Ectodermal cell (in vitro differentiated cells): Measurements from ENCODE around the gene PIGN. TPM values are rescaled to one million over a fixed set of nuclear protein-coding genes. Genes with fewer than 3 reads are reported as not detected.

Experiments
- H3K27ac ChIP-seq: 2 replicates; pipeline ENCODE4 v1.7.0; 2013; ENCODE audit warnings: mild to moderate bottlenecking, low read depth, low read length; ENCODE audit not compliant: insufficient read depth, poor library complexity, severe bottlenecking
- H3K27me3 ChIP-seq: 2 replicates; pipeline ENCODE4 v1.7.0; 2013; ENCODE audit warnings: mild to moderate bottlenecking, low read length; ENCODE audit not compliant: insufficient read depth, control insufficient read depth, poor library complexity, severe bottlenecking
- H3K36me3 ChIP-seq: one replicate; pipeline ENCODE4 v1.7.0; 2013; ENCODE audit warnings: low read length; ENCODE audit not compliant: control insufficient read depth, insufficient read depth
- H3K4me1 ChIP-seq: one replicate; pipeline ENCODE4 v1.7.0; 2013; ENCODE audit warnings: low read length; ENCODE audit not compliant: control insufficient read depth, insufficient read depth
- H3K4me3 ChIP-seq: 2 replicates; pipeline ENCODE4 v1.7.0; 2013; ENCODE audit warnings: low read depth, low read length, control low read depth; ENCODE audit not compliant: insufficient read depth
- H3K9me3 ChIP-seq: 2 replicates; pipeline ENCODE4 v1.7.0; 2013; ENCODE audit warnings: mild to moderate bottlenecking, low read length, moderate library complexity; ENCODE audit not compliant: control insufficient read depth
- WGBS, 2 experiments: methylation state at CpG; one replicate each; pipeline ENCODE4 v1.1.7; 2013; ENCODE audit warnings: missing lambda C conversion rate in 2 of 2; 5-methylcytosine and 5-hydroxymethylcytosine counted together
- polyA plus RNA-seq, 4 experiments: library from polyadenylated mRNA; stranded (reverse); fragments of 50-300 nt; gene quantifications; one replicate each; pipeline ENCODE4 v1.2.3, GENCODE V29; 2013

PIGN gene, protein sequence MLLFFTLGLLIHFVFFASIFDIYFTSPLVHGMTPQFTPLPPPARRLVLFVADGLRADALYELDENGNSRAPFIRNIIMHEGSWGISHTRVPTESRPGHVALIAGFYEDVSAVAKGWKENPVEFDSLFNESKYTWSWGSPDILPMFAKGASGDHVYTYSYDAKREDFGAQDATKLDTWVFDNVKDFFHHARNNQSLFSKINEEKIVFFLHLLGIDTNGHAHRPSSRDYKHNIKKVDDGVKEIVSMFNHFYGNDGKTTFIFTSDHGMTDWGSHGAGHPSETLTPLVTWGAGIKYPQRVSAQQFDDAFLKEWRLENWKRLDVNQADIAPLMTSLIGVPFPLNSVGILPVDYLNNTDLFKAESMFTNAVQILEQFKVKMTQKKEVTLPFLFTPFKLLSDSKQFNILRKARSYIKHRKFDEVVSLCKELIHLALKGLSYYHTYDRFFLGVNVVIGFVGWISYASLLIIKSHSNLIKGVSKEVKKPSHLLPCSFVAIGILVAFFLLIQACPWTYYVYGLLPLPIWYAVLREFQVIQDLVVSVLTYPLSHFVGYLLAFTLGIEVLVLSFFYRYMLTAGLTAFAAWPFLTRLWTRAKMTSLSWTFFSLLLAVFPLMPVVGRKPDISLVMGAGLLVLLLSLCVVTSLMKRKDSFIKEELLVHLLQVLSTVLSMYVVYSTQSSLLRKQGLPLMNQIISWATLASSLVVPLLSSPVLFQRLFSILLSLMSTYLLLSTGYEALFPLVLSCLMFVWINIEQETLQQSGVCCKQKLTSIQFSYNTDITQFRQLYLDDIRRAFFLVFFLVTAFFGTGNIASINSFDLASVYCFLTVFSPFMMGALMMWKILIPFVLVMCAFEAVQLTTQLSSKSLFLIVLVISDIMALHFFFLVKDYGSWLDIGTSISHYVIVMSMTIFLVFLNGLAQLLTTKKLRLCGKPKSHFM
- 22.1 TPM for polyA plus RNA-seq (2013, experiment 1 of 4)
- polyA plus RNA-seq (2013, experiment 2 of 4): 22.4 TPM
- polyA plus RNA-seq (2013, experiment 3 of 4): 18.4 TPM
- polyA plus RNA-seq (2013, experiment 4 of 4): 17.6 TPM

DNA sequence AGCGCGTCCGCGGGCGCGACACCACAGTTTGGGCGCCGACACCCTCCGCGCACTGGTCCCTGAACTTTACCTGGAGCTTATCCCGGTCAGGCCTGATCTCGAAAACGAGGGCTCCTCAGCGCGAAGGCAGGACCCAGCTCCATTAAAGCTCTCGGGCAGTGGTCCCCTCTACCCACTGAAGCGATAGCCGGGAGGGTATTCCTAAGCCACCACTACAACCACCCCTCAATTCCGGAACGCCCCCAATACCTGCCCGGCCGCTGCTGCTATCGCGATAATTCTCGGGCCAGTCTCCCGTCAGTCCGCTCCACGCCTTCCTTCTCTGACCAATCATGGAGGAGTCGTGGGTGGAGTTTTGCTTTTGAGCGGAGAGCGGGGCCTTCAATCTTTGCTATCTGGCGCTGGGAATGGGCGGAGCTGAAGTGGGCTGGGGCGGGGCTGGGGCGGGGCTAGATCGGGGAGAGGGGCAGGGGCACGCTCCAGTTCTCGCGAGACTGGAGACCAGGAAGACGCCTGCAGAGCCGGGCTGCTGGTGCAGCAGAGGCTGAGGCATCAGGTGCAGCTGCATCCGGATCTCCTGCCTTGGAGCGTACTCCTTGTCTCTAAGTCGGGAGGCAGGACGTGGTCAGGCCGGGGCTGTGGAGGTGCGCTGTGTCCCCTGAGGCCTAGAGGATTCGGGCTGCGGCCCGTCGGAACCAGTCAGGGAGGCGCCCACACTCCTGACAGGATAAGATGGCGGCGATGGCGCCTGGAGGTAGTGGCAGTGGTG, at the start of gene PIGN, which contains the start of gene RELCH:
Gene PIGN, minus strand, starts transcription at position 283 of the 769 bp plus-strand sequence. CDS start 25,703 bp downstream, outside the sequence.
Gene RELCH, plus strand, starts transcription at position 482 of the 769 bp plus-strand sequence. Its CDS starts 251 bp downstream, at position 733.
- 0% methylated on average over 55 of the region's 55 CpGs for WGBS, 2 experiments
- Histone ChIP-seq H3K4me3 (peak within 1 kb of the TSS; percentile 77), H3K9me3 (no peaks in the 10 kb centered on the region), H3K4me1 (no peaks in the 10 kb centered on the region), H3K27me3 (no peaks in the 10 kb centered on the region), H3K27ac (peak within 1 kb of the TSS; percentile 96), H3K36me3 (no peaks in the 10 kb centered on the region)

DNA sequence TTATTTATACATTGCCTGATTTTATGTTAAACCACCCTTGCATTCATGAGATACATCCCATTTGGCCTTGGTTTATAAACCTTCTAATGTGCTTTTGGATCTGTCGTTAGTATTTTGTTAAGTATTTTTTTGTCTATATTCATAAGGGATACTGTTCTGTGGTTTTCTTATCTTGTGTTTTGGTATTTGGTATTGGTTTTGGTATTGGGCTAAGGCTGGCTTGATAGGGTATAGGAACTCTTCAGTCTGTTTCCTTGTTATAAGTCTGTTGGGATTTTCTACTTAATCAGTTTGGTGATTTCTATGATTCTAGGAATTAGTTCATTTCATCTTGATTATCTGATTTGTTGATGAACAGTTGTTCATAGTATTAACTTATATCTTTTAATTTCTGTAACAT, 49.4 kb upstream of the PIGN start:
- Histone ChIP-seq H3K4me3 (no peak overlapping the region), H3K27me3 (no peaks in the 10 kb centered on the region), H3K27ac (no peak overlapping the region), H3K9me3 (peaks cover 4% of the 10 kb centered on the region), H3K36me3 (peaks cover 4% of the 10 kb centered on the region), H3K4me1 (no peaks in the 10 kb centered on the region)
- 92 to 96% methylated on average over 1 of the region's 1 CpG for WGBS, 2 experiments

DNA sequence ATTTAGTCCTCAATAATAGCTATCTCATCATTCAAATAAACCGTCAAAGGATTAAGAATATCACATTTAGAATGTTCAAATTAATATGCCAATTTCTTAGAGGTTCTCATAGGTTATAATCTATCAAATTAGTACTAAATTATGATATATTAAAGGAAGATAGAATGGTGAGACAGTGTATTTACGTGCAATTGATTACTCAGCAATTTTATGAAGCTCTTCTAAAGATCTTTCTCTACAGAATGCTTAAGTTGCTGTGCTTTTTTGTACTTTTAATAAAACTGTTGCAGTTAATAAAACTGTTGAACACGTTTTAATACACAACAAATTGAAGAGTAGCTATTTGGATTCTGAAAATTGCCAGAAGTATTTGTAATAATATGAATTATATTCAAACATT, 39.2 kb upstream of the PIGN start:
- Histone ChIP-seq H3K9me3 (no peaks in the 10 kb centered on the region), H3K4me3 (no peak overlapping the region), H3K27ac (no peak overlapping the region), H3K4me1 (no peaks in the 10 kb centered on the region), H3K36me3 (peaks cover 15% of the 10 kb centered on the region), H3K27me3 (no peaks in the 10 kb centered on the region)
- 88 to 92% methylated on average over 1 of the region's 3 CpGs for WGBS, 2 experiments

DNA sequence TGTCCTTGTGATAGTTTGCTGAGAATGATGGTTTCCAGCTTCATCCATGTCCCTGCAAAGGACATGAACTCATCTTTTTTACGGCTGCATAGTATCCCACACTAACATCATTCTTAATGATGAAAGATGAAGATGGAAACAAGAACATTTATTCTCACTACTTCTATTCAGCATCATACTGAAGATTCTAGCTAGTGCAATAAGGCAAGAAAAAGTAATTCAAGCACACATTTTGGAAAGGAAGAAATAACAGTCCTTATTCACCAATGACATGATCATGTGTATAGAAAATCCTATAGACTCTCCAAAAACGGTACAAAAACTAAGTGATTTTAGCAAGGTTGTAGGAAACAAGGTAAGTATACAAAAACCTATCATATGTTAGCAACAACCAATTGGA, 37.4 kb upstream of the PIGN start:
- Histone ChIP-seq H3K4me3 (no peak overlapping the region), H3K36me3 (peaks cover 15% of the 10 kb centered on the region), H3K27ac (no peak overlapping the region), H3K4me1 (no peaks in the 10 kb centered on the region), H3K27me3 (no peaks in the 10 kb centered on the region), H3K9me3 (no peaks in the 10 kb centered on the region)
- 100% methylated on average over 1 of the region's 2 CpGs; no CpG with 5 or more reads in 1 of the 2 experiments for WGBS, 2 experiments

DNA sequence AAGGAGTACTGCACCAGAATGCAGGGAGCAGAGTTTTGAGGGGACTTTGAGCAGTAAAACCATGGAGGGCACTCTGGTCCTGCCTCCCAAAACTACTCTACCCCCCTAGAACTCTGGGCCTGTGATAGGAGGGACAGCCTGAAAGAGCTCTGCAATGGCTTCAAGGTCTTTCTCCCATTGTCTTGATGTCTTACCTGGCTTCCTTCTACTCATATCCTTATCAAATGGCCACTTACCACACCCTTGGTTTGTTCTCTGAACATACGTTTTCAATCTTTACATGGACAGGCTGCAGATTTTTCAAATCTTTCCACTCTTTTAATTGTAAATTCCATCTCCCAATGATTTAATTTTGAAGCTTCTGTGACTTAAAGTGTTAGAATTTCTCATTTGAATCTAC, 27.9 kb upstream of the PIGN start:
- Histone ChIP-seq H3K4me3 (no peak overlapping the region), H3K4me1 (no peaks in the 10 kb centered on the region), H3K9me3 (no peaks in the 10 kb centered on the region), H3K27me3 (no peaks in the 10 kb centered on the region), H3K27ac (no peak overlapping the region), H3K36me3 (peaks cover 7% of the 10 kb centered on the region)
- WGBS, 2 experiments: 86 to 90% methylated on average over 1 of the region's 1 CpG

DNA sequence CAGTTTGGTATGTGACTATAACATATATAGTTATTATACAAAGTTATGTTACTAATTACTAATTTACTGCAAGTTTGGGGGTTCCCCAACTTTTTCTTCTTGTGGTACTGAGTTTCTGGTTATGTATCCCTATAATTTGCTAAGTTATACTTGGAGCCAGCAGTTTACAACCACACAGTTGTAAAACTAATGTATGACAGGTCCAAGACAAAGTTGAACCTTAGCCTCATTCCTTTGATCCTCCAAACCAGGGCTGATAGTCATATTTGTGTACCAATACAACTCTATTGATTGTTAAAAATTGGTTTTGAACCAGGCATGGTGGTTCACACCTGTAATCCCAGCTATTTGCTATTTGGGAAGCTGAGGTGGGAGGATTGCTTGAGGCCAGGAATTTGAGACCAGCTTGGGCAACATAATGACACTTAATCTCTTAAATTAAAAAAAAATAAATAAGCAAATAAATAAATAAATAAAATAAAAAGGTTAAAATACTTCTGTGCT, 24.5 kb upstream of the PIGN start:
- Histone ChIP-seq H3K36me3 (peaks cover 7% of the 10 kb centered on the region), H3K9me3 (no peaks in the 10 kb centered on the region), H3K4me1 (no peaks in the 10 kb centered on the region), H3K27me3 (no peaks in the 10 kb centered on the region), H3K27ac (no peak overlapping the region), H3K4me3 (no peak overlapping the region)

DNA sequence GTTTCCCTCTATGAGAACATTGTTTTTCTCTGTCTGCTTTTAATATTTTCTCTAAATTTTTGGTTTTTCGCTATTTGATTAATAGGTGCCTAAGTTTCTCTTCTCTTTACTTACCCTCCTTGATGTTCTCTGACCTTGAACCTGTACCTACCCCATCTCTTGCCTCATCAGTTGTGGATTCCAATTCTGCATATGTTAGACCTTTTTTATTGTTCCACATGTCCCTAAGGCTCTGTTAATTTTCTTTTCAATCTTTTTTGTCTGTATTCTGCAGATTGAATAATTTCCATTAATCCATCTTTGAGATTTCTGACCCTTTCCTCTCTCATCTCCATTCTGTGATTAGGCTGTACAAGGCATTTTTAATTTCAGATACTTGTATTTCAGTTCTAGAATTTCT, 23.3 kb upstream of the PIGN start:
- 100% methylated on average over 1 of the region's 1 CpG for WGBS, 2 experiments
- Histone ChIP-seq H3K4me1 (no peaks in the 10 kb centered on the region), H3K36me3 (peaks cover 7% of the 10 kb centered on the region), H3K27ac (no peak overlapping the region), H3K9me3 (no peaks in the 10 kb centered on the region), H3K4me3 (no peak overlapping the region), H3K27me3 (no peaks in the 10 kb centered on the region)

DNA sequence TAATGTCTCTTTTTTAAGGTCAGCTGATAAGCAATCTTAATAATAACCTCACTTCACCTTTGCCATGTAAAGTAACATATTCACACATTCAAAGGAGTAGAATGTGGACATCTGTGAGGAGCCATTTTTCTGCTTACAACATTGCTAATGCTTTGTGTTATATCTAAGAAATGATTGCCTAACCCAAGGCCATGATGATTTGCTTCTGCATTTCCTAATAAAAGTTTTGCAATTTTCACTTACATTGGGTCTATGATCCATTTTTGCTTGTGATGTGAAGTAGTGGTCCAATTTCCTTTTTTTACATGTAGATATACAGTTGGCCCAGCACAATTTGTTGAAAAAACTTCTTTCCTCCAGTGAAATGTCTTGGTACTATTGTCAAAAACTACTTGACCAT, 22.2 kb upstream of the PIGN start:
- no peak overlapping the region for H3K4me3 ChIP-seq
- no peaks in the 10 kb centered on the region for H3K9me3 ChIP-seq
- H3K4me1 ChIP-seq: no peaks in the 10 kb centered on the region
- H3K27ac ChIP-seq: no peak overlapping the region
- H3K27me3 ChIP-seq: no peaks in the 10 kb centered on the region
- H3K36me3 ChIP-seq: peaks cover 7% of the 10 kb centered on the region

DNA sequence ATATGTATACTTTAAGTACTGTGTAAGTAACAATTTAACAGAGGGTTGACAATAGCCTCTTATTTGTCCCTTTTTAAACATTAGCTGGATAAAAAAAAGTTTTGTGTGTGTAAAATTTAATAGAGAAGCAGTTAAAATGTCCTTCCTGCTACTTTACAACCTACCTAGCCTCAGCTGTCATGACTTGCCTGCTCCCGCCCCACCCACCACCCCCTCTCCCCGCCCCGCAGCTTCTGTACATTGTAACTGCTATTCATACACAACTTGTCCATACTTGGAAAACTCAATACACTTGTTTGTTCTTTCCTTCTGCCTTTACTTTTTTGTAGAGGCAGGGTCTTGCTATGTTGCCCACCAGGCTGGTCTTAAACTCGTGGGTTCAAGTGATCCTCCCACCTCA, 19.7 kb upstream of the PIGN start:
- 97 to 100% methylated on average over 2 to 4 of the region's 4 CpGs for WGBS, 2 experiments
- Histone ChIP-seq H3K4me3 (no peak overlapping the region), H3K4me1 (no peaks in the 10 kb centered on the region), H3K27ac (no peak overlapping the region), H3K36me3 (no peaks in the 10 kb centered on the region), H3K27me3 (no peaks in the 10 kb centered on the region), H3K9me3 (no peaks in the 10 kb centered on the region)
